ENCODE measurements around the gene COL17A1. TPM values are rescaled to one million over a fixed set of nuclear protein-coding genes. Genes with fewer than 3 reads are reported as not detected.
A peak's percentile ranks its signal among the peaks of the same experiment; 100 is the strongest.

The COL17A1 gene
- total RNA-seq, 2 donors from 2014 or later, result 3.6 TPM; not detected in 1

- H3K4me1 ChIP-seq, result no peaks in the 10 kb centered on the region
- H3K27ac ChIP-seq, result no peak overlapping the region
- ATAC-seq (no peak), DNase-seq (no peak)
- H3K4me3 ChIP-seq, result no peak overlapping the region
- WGBS, 2 donors, result 94 to 100% methylated on average over 1 of the region's 1 CpG
- H3K27me3 ChIP-seq, result no peaks in the 10 kb centered on the region
- intact Hi-C loops (cut with DNase I), result no loop called here
- peaks cover 16 to 36% of the 10 kb centered on the region in 2 donors for H3K36me3 ChIP-seq (replicated peaks in 1 of 2; ENCODE audit: insufficient read depth in 1 of 2, low read depth in 2 of 2)
- no peaks in the 10 kb centered on the region for H3K9me3 ChIP-seq
- TF ChIP-seq POLR2A (IDR thresholded peaks at IDR 0.05), result no peak
- no peak for TF ChIP-seq CTCF (IDR thresholded peaks at IDR 0.05)
Observed at GRCh38 chr10:104021246-104021645, 64.4 kb downstream of the COL17A1 start.

- Histone ChIP-seq H3K4me3 (no peak overlapping the region), H3K9me3 (no peaks in the 10 kb centered on the region), H3K27ac (no peak overlapping the region), H3K27me3 (no peaks in the 10 kb centered on the region), H3K4me1 (no peaks in the 10 kb centered on the region), H3K36me3 (replicated peaks in 1 of 2; ENCODE audit: insufficient read depth in 1 of 2, low read depth in 2 of 2) (peaks cover 16 to 33% of the 10 kb centered on the region in 2 donors)
- 92 to 93% methylated on average over 1 of the region's 1 CpG for WGBS, 2 donors
- DNase-seq (no peak), ATAC-seq (no peak)
- intact Hi-C loops (cut with DNase I), result no loop called here
- TF ChIP-seq POLR2A (IDR thresholded peaks at IDR 0.05) (no peak), CTCF (IDR thresholded peaks at IDR 0.05) (no peak)
Observed at GRCh38 chr10:104020020-104020419, 65.7 kb downstream of the COL17A1 start.

- H3K27me3 ChIP-seq, result no peaks in the 10 kb centered on the region
- 88 to 89% methylated on average over 6 of the region's 6 CpGs for WGBS, 2 donors
- peaks cover 16 to 24% of the 10 kb centered on the region in 2 donors for H3K36me3 ChIP-seq (replicated peaks in 1 of 2; ENCODE audit: insufficient read depth in 1 of 2, low read depth in 2 of 2)
Observed at GRCh38 chr10:104018471-104018870, 67.2 kb downstream of the COL17A1 start.

GRCh38 chr10:104016661-104017060 lies 69.0 kb downstream of the COL17A1 start:
- peaks cover 12 to 20% of the 10 kb centered on the region in 2 donors for H3K36me3 ChIP-seq (replicated peaks in 1 of 2; ENCODE audit: insufficient read depth in 1 of 2, low read depth in 2 of 2)
- DNase-seq (peak in 1 of 4 donors; percentile 11), ATAC-seq (no peak)
- H3K27ac ChIP-seq, result no peak overlapping the region
- TF ChIP-seq CTCF (IDR thresholded peaks at IDR 0.05) (no peak), POLR2A (IDR thresholded peaks at IDR 0.05) (no peak)
- intact Hi-C loops (cut with DNase I), result no loop called here
- WGBS, 2 donors, result 78 to 87% methylated on average over 1 of the region's 1 CpG
- no peaks in the 10 kb centered on the region for H3K27me3 ChIP-seq
- no peaks in the 10 kb centered on the region for H3K9me3 ChIP-seq
- H3K4me1 ChIP-seq, result no peaks in the 10 kb centered on the region
- no peak overlapping the region for H3K4me3 ChIP-seq

More at GRCh38 chr10:104018471-104018870, 67.2 kb downstream of the COL17A1 start:
- intact Hi-C loops (cut with DNase I), result no loop called here
- Histone ChIP-seq H3K27ac (no peak overlapping the region), H3K4me1 (no peaks in the 10 kb centered on the region), H3K4me3 (no peak overlapping the region), H3K9me3 (no peaks in the 10 kb centered on the region)
- TF ChIP-seq CTCF (IDR thresholded peaks at IDR 0.05) (no peak), POLR2A (IDR thresholded peaks at IDR 0.05) (no peak)
- no peak for DNase-seq
- no peak for ATAC-seq

- WGBS, 2 donors, result 90 to 91% methylated on average over 2 of the region's 2 CpGs
- DNase-seq, result no peak
- Histone ChIP-seq H3K4me1 (no peaks in the 10 kb centered on the region), H3K27ac (no peak overlapping the region), H3K4me3 (no peak overlapping the region), H3K9me3 (no peaks in the 10 kb centered on the region), H3K36me3 (replicated peaks in 1 of 2; ENCODE audit: insufficient read depth in 1 of 2, low read depth in 2 of 2) (peaks cover 3 to 6% of the 10 kb centered on the region in 2 donors), H3K27me3 (no peaks in the 10 kb centered on the region)
- intact Hi-C loops (cut with DNase I), result no loop called here
- TF ChIP-seq CTCF (IDR thresholded peaks at IDR 0.05) (no peak), POLR2A (IDR thresholded peaks at IDR 0.05) (no peak)
- no peak for ATAC-seq
Observed at GRCh38 chr10:104014176-104014575, 71.5 kb downstream of the COL17A1 start.
